ENCODE data around the gene PFKFB3.
"Not testable (repeated sequence)": the region's sequence is repeated elsewhere in the genome, so short reads cannot be mapped to it uniquely, and the experiment has no call there.

PFKFB3 gene

GRCh38 chr10:6202098-6202683 is 541 bp upstream of the PFKFB3 start:
- DNase-seq (ENCODE audit: low read depth): no peak

GRCh38 chr10:6203331-6204062 is 765 bp downstream of the PFKFB3 start:
- no peak for DNase-seq (ENCODE audit: low read depth)

DNA sequence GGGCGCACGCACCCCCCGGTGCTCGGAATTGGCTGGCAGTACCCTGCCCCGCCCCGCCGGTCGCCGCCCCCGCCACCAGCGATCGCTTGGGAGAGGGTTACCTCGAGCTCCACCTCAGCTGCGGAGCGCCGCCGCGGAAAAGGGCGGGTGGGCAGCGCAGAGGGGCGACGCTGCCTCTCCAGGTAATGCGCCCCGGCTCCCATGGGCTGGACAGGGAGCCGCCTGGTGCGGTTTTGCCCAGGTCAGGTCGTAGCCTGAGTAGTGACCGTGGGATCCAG is 1.3 kb downstream of the PFKFB3 start:
- no peak for DNase-seq (ENCODE audit: low read depth)

GRCh38 chr10:6204341-6205191 is 1.8 kb downstream of the PFKFB3 start:
- no peak for DNase-seq (ENCODE audit: low read depth)

- DNase-seq (ENCODE audit: low read depth): not testable (repeated sequence)
Observed at GRCh38 chr10:6206486-6206885, 3.8 kb downstream of the PFKFB3 start.

DNA sequence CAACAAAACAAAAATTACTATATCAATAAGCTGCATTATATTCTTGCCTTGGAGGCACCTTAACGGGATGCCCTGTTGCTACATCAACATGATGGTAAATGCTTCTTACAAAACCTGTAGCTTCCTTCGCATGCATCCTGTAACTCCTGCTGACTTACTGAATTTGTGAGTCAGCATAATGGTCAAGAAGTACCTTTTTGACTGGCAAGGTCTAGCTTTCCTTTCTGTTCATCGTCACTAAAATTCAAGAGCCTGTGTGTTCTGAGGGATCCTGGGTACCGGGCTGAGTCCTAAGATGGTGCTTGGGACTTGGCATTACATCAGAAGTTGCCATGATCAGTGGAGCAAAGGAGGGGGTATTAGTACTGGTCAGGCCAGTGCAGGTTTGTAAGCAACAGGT is 4.9 kb downstream of the PFKFB3 start:
- no peak for DNase-seq (ENCODE audit: low read depth)

GRCh38 chr10:6208799-6209235 is 6.1 kb downstream of the PFKFB3 start:
- no peak for DNase-seq (ENCODE audit: low read depth)

- DNase-seq (ENCODE audit: low read depth): no peak
Observed at GRCh38 chr10:6211341-6211670, 8.6 kb downstream of the PFKFB3 start.

- no peak for DNase-seq (ENCODE audit: low read depth)
Observed at GRCh38 chr10:6211671-6212635, 9.2 kb downstream of the PFKFB3 start.

GRCh38 chr10:6212806-6213205 is 10.1 kb downstream of the PFKFB3 start:
- DNase-seq (ENCODE audit: low read depth): no peak

- no peak for DNase-seq (ENCODE audit: low read depth)
Observed at GRCh38 chr10:6213257-6213905, 10.6 kb downstream of the PFKFB3 start.

DNA sequence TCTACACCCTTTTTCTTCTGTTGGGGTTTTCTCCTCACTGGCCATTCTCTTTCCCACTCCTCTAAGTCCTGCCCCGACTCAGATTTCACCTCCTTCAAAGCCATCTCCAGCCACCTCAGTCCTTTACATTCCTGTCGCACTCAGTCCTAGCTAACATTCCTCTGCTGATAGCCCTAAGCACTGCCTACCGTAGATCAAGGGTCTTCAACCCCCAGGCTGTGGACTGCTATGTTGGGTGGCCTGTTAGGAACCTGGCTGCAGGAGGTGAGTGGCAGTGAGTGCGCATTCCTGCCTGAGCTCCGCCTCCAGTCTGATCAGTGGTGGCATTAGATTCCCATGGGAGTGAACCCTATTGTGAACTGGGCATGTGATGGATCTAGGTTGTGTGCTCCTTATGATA is 11.2 kb downstream of the PFKFB3 start:
- no peak for DNase-seq (ENCODE audit: low read depth)

GRCh38 chr10:6214612-6215011 is 11.9 kb downstream of the PFKFB3 start:
- DNase-seq (ENCODE audit: low read depth): no peak

DNA sequence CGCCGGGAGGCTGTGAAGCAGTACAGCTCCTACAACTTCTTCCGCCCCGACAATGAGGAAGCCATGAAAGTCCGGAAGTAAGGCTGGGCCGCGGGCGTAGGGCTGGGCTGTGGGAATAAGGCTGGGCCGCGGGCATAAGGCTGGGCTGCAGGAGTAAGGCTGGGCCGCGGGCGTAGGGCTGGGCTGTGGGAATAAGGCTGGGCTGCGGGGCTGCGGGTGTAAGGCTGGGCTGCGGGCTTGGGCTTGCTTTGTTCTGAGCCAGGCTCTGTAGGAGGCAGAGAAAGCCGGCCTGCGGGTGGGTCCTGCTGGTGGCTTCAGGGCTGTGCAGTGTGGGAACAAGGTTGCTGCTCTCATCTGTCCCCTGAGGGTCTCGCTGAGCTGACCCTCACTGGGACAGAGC is 12.5 kb downstream of the PFKFB3 start:
- DNase-seq (ENCODE audit: low read depth): no peak

- DNase-seq (ENCODE audit: low read depth): no peak
Observed at GRCh38 chr10:6215683-6216484, 13.2 kb downstream of the PFKFB3 start.

DNA sequence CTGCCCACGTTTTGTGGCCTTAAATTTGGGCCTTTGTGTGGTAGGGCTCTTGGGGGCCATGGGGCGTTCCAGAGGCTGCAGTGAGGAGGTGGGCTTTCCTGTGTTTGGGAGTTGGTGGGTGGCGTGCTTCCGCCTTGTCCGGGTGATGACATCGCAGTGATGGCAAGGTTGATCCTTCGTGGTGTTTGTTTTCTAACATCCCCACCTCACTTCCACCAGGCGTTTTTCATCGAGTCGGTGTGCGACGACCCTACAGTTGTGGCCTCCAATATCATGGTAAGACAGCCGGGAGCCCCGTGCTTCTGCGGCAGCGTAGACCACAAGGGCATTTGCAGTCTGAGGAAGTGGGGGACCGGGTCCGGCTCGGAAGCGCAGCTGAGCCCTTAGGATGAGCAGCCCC is 14.2 kb downstream of the PFKFB3 start:
- no peak for DNase-seq (ENCODE audit: low read depth)

GRCh38 chr10:6217611-6218010 is 14.9 kb downstream of the PFKFB3 start:
- DNase-seq (ENCODE audit: low read depth): no peak

GRCh38 chr10:6218692-6219493 is 16.2 kb downstream of the PFKFB3 start:
- no peak for DNase-seq (ENCODE audit: low read depth)

- DNase-seq (ENCODE audit: low read depth): no peak
Observed at GRCh38 chr10:6219494-6219836, 16.7 kb downstream of the PFKFB3 start.

All from HS-5 (cell line).